HG02759 (cell line): ENCODE measurements around the gene DGKB.

ENCODE experiments used
- ATAC-seq: cut with Tn5 transposase; IDR thresholded peaks from one replicate; pipeline ENCODE4 v1.9.1; 2021; ENCODE audit warnings: mild to moderate bottlenecking, moderate library complexity; ENCODE audit not compliant: unreplicated experiment

The DGKB gene

DNA sequence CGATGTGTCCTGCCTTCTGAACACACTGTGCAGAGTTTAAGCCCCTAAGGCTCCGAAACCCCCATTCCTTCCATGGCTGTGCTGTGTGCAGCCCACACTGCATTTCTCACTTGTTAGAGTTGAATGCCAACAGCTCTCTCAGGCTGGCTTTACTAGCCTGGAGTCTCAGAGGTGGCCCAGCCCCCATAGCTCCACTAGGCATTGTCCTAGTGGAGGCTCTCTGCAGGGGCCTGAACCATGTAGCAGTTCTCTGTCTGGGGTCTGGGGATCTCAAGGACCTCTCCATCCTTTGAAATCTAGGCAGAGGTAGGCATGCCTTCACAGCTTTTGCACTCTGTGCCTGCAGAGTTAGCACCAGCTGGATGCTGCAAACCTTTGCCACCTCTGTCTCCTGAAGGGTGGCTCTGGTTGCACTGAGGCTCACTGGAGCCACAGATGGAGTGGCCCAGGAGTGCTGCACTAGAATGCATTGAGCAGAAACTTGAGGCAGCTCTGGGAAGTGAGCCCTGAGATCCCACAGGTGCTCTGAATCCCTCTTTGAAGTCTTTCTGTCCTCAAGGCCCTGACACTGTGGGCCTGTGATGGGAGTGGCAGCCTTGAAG, 301.7 kb downstream of the DGKB start:
- no peak for ATAC-seq

DNA sequence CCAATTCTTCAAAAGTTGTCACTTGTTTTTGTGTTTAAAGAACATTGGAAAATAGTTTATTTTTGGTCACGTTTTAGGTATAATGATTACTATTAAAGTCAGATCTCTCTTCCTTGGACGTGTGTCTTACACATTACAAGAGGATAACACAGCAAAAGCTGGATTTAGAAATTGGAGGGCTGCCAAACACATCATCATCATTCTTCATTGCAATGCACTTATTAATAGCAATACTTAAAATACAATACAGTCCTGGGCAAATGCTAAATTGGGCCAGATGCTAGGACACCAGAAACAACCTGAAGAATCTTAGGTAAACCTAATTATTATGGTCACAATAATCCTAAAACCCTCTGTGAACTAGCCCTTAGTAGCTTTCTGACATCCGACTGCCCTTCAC, 303.6 kb downstream of the DGKB start:
- no peak for ATAC-seq

DNA sequence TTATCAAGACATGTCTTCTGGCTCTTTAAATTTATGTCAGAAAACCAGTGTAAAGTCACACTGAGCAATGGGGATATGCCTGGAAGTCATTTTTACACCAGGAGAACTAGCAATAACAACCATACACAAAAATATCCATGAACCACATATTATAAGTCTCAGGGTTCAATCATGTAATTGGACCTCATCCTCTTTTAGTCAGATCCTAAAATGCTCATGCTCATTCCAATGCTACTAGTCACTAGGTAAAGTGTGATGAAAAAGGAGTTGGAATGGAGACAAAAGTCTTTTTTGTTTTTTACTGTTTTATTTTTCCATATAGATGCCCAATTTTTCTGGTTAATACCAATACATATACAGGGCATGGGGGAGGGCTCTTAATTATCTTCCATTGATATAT, 306.1 kb downstream of the DGKB start:
- ATAC-seq: no peak

- ATAC-seq: no peak
Measured at GRCh38 chr7:14590206-14590605, 312.3 kb downstream of the DGKB start.

DNA sequence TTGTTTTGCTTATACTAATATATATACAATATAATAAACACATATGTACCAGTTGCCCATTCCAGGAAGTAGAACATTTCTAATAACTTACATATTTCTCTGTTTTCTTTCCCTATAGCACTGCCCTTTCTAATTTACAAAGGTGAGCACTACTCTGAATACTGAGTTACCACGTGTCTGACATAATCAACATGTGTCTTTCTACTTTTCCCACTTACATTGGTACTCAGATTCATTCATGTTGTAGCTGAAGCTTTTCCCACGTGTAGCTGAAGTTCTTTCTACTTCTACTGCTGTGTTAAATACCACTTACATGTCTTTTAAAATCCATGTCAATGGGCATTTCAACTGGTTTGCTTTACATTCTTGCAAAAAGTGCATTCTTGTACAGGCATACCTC, 317.3 kb downstream of the DGKB start:
- no peak for ATAC-seq

DNA sequence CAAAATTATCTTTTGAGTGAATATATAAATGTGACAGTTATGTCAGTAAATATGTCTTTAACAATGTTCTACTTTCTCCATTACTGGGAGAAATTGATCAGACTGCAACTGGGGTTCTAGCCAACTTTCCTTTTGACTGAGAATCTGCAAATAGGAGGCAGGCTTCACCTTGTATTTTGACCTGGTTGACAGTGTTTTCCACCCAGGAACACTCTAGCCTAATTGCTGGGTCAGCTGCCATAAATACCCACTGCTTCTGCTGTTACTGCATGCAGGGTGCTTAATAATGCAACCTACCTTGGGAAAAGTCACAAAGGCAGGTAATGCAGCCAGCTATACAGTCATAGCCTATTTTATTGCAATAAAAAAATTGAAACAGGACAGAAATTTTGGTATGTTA, 319.0 kb downstream of the DGKB start:
- ATAC-seq: no peak

- no peak for ATAC-seq
Measured at GRCh38 chr7:14582010-14582409, 320.5 kb downstream of the DGKB start.

- ATAC-seq: no peak
Measured at GRCh38 chr7:14579971-14580370, 322.6 kb downstream of the DGKB start.

DNA sequence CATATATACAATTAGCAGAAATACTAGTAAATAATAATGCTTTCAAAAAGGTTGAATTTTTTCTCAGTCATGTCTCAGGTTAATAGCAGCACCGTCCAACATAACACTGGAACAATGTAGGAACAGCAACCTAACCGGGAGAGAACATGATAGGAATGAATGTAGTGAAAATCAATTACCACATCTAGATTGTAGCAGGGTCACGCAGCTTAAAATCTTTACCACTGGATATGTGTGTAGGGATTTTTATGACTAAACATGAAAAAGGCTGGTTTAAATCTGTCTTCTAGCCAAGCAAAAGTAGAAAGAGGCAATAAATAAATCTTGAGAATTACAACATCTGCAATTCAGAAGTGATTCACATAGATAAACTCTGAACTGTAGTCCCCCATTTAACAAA, 326.0 kb downstream of the DGKB start:
- no peak for ATAC-seq

- no peak for ATAC-seq
Measured at GRCh38 chr7:14570750-14571607, 331.6 kb downstream of the DGKB start.

DNA sequence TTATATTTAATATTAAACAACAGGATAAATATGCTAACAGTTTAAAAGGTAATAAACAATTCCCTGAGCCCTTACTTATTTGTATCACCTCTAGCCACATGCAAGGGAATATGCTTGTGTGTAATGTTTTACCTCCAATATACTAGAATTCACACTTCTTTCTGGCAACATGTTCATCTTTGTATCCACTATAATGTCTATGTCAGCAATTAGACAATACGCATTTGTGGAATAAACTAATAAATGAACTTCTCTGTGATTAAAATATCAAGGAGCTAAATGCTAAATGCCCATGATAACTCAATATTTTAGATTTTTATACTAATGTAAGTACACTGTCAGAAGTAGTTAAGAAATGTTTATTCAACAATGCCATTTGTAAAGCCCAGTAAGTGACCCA, 350.5 kb downstream of the DGKB start:
- no peak for ATAC-seq

- ATAC-seq: no peak
Measured at GRCh38 chr7:14551310-14551709, 351.2 kb downstream of the DGKB start.

DNA sequence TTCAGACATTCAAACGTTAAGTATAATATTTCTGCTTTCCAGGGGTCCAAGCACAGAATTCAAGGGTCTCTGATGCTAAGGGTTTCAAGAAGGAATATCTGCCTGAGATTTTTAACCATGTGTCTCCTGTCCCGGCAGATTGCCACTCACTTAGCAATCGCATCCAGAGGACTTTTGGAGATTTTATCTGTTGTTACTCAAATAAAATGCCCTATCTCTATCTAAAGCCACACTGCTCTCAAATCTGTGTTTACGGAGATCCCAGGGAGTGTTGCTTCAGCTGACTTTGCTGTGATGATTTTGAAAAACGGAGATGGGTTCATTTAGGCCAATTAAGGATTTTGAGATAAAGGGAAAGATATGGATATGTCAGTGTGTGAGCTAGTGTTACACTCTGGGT, 359.9 kb downstream of the DGKB start:
- ATAC-seq: no peak

GRCh38 chr7:14521183-14521582, 381.4 kb downstream of the DGKB start:
- no peak for ATAC-seq

DNA sequence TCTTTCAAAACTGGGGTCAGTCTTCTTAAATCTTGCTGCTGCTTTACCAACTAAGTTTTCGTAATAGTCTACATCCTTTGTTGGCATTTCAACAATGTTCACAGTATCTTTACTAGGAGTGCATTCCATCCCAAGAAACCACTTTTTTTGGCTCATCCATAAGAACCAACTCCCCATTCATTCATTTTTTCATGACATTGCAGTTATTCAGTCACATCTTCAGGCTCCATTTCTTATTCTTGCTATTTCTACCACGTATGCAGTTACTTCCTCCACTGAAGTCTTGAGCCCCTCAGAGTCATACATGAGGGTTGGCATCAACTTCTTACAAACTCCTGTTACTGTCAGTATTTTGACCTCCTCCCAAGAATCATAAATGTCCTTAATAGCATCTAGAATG, 392.3 kb downstream of the DGKB start:
- no peak for ATAC-seq

- no peak for ATAC-seq
Measured at GRCh38 chr7:14507617-14508016, 394.9 kb downstream of the DGKB start.

- no peak for ATAC-seq
Measured at GRCh38 chr7:14505906-14506305, 396.6 kb downstream of the DGKB start.

GRCh38 chr7:14504134-14504533, 398.4 kb downstream of the DGKB start:
- no peak for ATAC-seq

DNA sequence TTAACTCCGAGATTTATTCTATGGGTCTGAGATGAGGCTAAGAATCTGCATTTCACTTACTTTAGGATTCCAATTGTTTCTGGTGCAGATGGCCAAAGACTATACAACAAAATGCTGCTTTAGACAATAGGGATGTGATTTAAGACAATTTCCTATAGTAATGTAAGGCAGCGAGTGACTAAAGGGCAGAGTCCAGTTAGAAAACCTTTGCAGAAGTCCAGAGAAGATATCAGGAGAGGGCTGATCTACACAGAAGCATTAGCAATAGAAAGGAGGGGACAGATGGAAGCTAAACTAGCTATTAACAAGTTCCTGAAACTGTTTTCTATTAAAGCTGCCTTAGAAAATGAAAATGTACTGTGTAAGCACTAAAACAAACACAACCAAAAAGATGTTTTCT, 398.9 kb downstream of the DGKB start:
- no peak for ATAC-seq

- no peak for ATAC-seq
Measured at GRCh38 chr7:14501436-14501835, 401.1 kb downstream of the DGKB start.

DNA sequence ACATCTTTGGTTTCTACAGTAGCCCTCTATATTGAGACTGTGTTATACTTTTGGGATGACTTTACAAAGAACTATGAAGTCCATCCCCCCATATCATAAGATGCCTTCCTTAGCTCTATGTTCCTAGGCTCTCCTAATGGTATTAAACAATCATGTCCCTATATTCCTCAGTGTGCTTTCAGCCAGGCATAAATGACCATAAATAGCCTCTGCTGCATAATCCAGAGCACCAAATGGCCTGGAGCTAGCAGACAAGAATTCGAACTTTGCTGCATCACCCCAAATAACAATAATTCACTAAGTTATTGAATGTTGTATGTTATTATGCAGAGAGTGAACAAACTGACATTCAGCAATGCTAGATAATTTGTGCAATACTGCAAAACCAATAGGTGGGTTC, 405.2 kb downstream of the DGKB start:
- ATAC-seq: no peak

DNA sequence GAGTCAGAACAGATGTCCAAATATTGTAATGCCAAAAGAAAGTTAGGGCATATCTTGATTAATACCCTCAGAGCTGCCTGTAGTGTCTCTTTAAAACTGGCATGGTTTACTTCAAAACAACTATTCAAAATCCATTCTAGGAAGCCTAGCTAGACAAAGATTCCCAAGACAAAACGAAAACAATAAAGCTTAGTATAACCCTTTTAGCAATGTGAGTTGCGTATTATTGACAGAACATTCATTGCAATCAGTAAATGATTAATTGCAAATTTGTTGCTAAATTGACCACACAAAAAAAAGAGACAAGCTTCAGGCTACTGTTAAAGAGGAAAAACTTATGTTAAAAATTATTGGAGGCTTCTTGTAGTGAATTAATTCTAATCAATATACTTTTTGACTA, 406.9 kb downstream of the DGKB start:
- ATAC-seq: no peak
